ENCODE data around the gene CDC20.

The CDC20 gene

DNA sequence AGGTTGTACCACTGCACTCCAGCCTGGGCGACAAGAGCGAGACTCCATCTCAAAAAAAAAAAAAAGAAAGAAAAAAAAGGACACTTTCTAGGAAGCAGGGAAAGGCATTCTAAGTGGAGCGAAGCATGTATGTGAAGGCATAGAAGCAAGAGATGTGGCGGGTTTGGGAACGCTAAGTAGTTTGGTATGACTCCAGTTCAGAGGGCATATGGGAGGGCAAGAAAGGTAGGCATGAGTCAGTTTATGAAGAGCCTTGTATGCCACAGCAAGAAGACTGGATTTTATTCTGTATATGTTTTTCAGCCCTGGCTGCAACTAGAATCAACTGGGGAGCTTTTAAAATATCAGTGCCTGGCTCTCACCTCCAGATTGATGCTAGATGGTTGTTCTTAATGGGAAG lies 13.4 kb downstream of the CDC20 start:
- Histone ChIP-seq H3K4me3 (ENCODE audit: low read length) (no peak overlapping the region), H3K27me3 (ENCODE audit: low read depth, low read length) (no peaks in the 10 kb centered on the region), H4K20me1 (ENCODE audit: insufficient read depth, low read length) (no peaks in the 10 kb centered on the region), H3K9ac (ENCODE audit: low read length) (no peak overlapping the region), H3K36me3 (replicated peaks; ENCODE audit: low read depth, low read length) (no peaks in the 10 kb centered on the region), H3K27ac (ENCODE audit: low read length) (no peak overlapping the region), H3K9me3 (ENCODE audit: insufficient read depth, low read length) (no peaks in the 10 kb centered on the region), H3K79me2 (ENCODE audit: low read length) (peaks cover 15% of the 10 kb centered on the region), H3K4me2 (ENCODE audit: low read length) (no peak overlapping the region), H3K4me1 (ENCODE audit: low read length) (peaks cover 5% of the 10 kb centered on the region), H2AFZ (ENCODE audit: low read depth, low read length) (no peak overlapping the region)
- TF ChIP-seq EZH2phosphoT487 (IDR thresholded peaks at IDR 0.05; ENCODE audit: low read depth): no peak
- TF ChIP-seq, protein P1, sequence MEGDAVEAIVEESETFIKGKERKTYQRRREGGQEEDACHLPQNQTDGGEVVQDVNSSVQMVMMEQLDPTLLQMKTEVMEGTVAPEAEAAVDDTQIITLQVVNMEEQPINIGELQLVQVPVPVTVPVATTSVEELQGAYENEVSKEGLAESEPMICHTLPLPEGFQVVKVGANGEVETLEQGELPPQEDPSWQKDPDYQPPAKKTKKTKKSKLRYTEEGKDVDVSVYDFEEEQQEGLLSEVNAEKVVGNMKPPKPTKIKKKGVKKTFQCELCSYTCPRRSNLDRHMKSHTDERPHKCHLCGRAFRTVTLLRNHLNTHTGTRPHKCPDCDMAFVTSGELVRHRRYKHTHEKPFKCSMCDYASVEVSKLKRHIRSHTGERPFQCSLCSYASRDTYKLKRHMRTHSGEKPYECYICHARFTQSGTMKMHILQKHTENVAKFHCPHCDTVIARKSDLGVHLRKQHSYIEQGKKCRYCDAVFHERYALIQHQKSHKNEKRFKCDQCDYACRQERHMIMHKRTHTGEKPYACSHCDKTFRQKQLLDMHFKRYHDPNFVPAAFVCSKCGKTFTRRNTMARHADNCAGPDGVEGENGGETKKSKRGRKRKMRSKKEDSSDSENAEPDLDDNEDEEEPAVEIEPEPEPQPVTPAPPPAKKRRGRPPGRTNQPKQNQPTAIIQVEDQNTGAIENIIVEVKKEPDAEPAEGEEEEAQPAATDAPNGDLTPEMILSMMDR (IDR thresholded peaks at IDR 0.05; ENCODE audit: low read depth, low read length): no peak

DNA sequence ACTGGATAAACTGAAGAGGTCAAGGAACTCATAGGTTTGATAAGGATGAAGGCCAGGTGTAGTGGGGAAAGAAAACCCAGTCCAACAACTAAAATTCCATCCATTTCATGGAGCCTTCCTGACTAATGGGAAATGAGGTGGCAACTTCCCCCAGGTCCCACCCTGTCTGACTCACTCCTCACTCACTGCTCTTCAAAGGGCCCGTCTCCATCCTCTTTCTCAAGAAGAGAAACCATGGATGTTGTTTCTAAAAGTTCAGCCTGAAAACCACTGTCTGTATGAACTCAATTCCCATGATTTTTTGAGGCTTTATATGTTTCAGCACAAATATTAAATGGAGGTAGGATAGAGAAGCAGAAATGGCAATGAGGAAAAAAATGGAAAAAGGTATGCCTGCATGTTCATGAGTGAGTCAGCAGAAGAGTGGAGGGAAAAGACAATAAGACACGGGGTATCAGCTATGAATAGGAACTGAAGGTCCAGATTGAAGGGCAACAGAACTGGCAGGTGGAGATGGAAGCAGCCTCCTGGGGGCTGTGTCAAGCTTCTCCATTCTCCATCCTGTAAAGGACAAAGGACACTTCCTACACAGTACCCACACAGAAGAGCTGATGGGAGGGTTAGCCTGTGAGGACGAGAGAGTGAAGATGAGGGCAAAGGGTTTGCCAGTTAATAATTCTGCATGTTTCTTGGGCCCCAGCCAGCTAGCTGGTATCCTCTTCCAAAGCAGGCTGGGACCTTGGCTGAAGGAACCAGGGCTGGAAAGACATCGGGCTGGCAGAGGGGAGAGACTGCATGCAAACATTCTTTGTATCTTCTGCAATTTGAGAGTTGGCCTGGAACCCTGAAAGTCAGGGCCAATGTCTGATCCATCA lies 14.5 kb downstream of the CDC20 start:
- no peak overlapping the region for H3K27ac ChIP-seq (ENCODE audit: low read length)
- no peaks in the 10 kb centered on the region for H3K36me3 ChIP-seq (replicated peaks; ENCODE audit: low read depth, low read length)
- H2AFZ ChIP-seq (ENCODE audit: low read depth, low read length): no peak overlapping the region
- no peak for TF ChIP-seq EZH2phosphoT487 (IDR thresholded peaks at IDR 0.05; ENCODE audit: low read depth)
- TF ChIP-seq, protein P1 (IDR thresholded peaks at IDR 0.05; ENCODE audit: low read depth, low read length): no peak
- H3K4me2 ChIP-seq (ENCODE audit: low read length): no peak overlapping the region
- no peaks in the 10 kb centered on the region for H4K20me1 ChIP-seq (ENCODE audit: insufficient read depth, low read length)
- H3K9ac ChIP-seq (ENCODE audit: low read length): no peak overlapping the region
- no peak overlapping the region for H3K4me3 ChIP-seq (ENCODE audit: low read length)
- H3K4me1 ChIP-seq (ENCODE audit: low read length): peaks cover 5% of the 10 kb centered on the region
- no peaks in the 10 kb centered on the region for H3K27me3 ChIP-seq (ENCODE audit: low read depth, low read length)
- no peaks in the 10 kb centered on the region for H3K9me3 ChIP-seq (ENCODE audit: insufficient read depth, low read length)
- peaks cover 8% of the 10 kb centered on the region for H3K79me2 ChIP-seq (ENCODE audit: low read length)

DNA sequence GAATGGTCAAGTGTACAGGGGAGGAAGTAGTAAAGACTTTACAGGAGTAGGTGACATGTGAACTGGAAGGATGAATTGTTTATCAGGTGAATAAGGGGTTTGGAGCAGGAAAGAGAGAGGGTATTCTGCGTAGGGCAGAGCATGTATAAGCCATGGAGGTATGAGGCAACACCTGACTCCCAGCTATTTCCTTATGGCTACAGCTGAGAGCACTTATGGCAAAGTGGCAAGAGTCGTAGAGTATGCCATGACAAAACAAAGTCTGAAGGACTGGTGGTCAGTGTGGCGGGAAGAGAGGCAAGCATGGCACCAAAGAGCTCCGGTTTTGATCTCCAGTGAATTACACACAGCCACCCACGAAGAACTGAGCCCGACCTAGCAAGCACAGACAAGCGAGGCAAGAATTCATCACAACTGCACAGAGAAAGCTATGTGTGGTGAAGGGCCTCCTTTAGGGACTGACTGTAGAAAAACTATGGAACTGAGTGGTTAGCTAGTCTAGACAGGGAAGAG lies 18.0 kb downstream of the CDC20 start:
- no peak overlapping the region for H2AFZ ChIP-seq (ENCODE audit: low read depth, low read length)
- no peaks in the 10 kb centered on the region for H3K9me3 ChIP-seq (ENCODE audit: insufficient read depth, low read length)
- no peak overlapping the region for H3K4me2 ChIP-seq (ENCODE audit: low read length)
- H3K36me3 ChIP-seq (replicated peaks; ENCODE audit: low read depth, low read length): no peaks in the 10 kb centered on the region
- H3K79me2 ChIP-seq (ENCODE audit: low read length): no peaks in the 10 kb centered on the region
- H3K4me3 ChIP-seq (ENCODE audit: low read length): no peak overlapping the region
- TF ChIP-seq, protein P1 (IDR thresholded peaks at IDR 0.05; ENCODE audit: low read depth, low read length): no peak
- no peak for TF ChIP-seq EZH2phosphoT487 (IDR thresholded peaks at IDR 0.05; ENCODE audit: low read depth)
- H3K27me3 ChIP-seq (ENCODE audit: low read depth, low read length): no peaks in the 10 kb centered on the region
- H4K20me1 ChIP-seq (ENCODE audit: insufficient read depth, low read length): no peaks in the 10 kb centered on the region
- H3K27ac ChIP-seq (ENCODE audit: low read length): no peak overlapping the region
- H3K9ac ChIP-seq (ENCODE audit: low read length): no peak overlapping the region
- H3K4me1 ChIP-seq (ENCODE audit: low read length): no peaks in the 10 kb centered on the region

DNA sequence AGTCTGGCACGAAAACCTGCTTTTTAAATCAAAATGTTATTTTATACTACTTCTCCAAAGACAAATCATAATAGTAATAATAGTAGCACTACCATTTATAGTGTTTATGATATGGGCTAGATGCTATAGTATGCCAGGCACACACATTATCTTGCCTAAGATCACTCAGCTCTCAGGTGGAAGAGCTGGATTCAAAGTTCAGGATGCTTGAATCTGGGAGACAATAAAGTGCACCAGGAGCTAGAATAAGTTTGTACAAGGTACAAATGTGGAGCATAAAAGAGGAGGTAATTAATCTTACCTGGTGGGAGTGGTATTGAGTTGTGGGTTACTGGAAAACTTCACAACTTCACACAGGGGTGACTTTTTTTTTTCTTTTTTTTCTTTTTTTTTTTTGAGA lies 19.1 kb downstream of the CDC20 start:
- Histone ChIP-seq H4K20me1 (ENCODE audit: insufficient read depth, low read length) (no peaks in the 10 kb centered on the region), H3K27ac (ENCODE audit: low read length) (no peak overlapping the region), H3K9ac (ENCODE audit: low read length) (no peak overlapping the region), H3K4me3 (ENCODE audit: low read length) (no peak overlapping the region), H3K4me1 (ENCODE audit: low read length) (no peaks in the 10 kb centered on the region), H2AFZ (ENCODE audit: low read depth, low read length) (no peak overlapping the region), H3K79me2 (ENCODE audit: low read length) (no peaks in the 10 kb centered on the region), H3K4me2 (ENCODE audit: low read length) (no peak overlapping the region), H3K9me3 (ENCODE audit: insufficient read depth, low read length) (no peaks in the 10 kb centered on the region), H3K36me3 (replicated peaks; ENCODE audit: low read depth, low read length) (no peaks in the 10 kb centered on the region), H3K27me3 (ENCODE audit: low read depth, low read length) (no peaks in the 10 kb centered on the region)
- TF ChIP-seq EZH2phosphoT487 (IDR thresholded peaks at IDR 0.05; ENCODE audit: low read depth): no peak
- TF ChIP-seq, protein P1 (IDR thresholded peaks at IDR 0.05; ENCODE audit: low read depth, low read length): no peak

All from OCI-LY3 (cell line).